Right ventricle myocardium inferior (tissue), 1 donor: ENCODE results near the gene AGPAT2. TPM values are rescaled to one million over a fixed set of nuclear protein-coding genes. Genes with fewer than 3 reads are reported as not detected.

Experiments
- ATAC-seq: fragments of 200-7000 bp; cut with Tn5 transposase; one replicate; pipeline ENCODE4 v1.9.1; 2020; ENCODE audit warnings: mild to moderate bottlenecking, moderate library complexity
- DNase-seq: peaks from one replicate; pipeline ENCODE4 v3.0.0; 2021; ENCODE audit errors: missing footprints
- intact Hi-C: fragments of 100-400 bp; cut with DNase I; formaldehyde crosslinking; loops from one replicate; pipeline ENCODE4 v1.11.0; 2022
- total RNA-seq: library from RNA; stranded (reverse); fragmentation: NEBNext Ultra II Directional; extraction: Animal tissue kit (Norgen Biotek cat#: 25700); gene quantifications from one replicate; pipeline ENCODE4 v1.2.1, GENCODE V29; 2021
- donor health status: DM: no; HTN: yes; CAD: no; lungs with severe emphysema.

AGPAT2 gene
- total RNA-seq, 1 donor from 2014 or later, result 57.9 TPM

GRCh38 chr9:136670576-136671253 is 16.5 kb downstream of the AGPAT2 start:
- intact Hi-C loops, result loop anchor here (5.0 kb wide), 1 partner anchor 47 kb away; no protein-coding TSS in a partner anchor
- ATAC-seq (no peak), DNase-seq (no peak)

- DNase-seq (no peak), ATAC-seq (no peak)
- intact Hi-C loops, result loop anchor here (5.0 kb wide), 1 partner anchor 47 kb away; no protein-coding TSS in a partner anchor
Observed at GRCh38 chr9:136669791-136670464, 17.3 kb downstream of the AGPAT2 start.

GRCh38 chr9:136668983-136669790 is 18.1 kb downstream of the AGPAT2 start:
- DNase-seq, result no peak
- intact Hi-C loops, result no loop called here
- no peak for ATAC-seq

- DNase-seq (peak; percentile 66), ATAC-seq (no peak)
- intact Hi-C loops, result no loop called here
Observed at GRCh38 chr9:136667940-136668760, 19.1 kb downstream of the AGPAT2 start.

- no peak for DNase-seq
- intact Hi-C loops, result no loop called here
- ATAC-seq, result no peak
Observed at GRCh38 chr9:136667214-136667939, 19.9 kb downstream of the AGPAT2 start.

- intact Hi-C loops, result no loop called here
- ATAC-seq (no peak), DNase-seq (peak; percentile 67)
Observed at GRCh38 chr9:136666372-136667213, 20.7 kb downstream of the AGPAT2 start.

GRCh38 chr9:136665704-136666371 is 21.4 kb downstream of the AGPAT2 start:
- DNase-seq (no peak), ATAC-seq (no peak)
- intact Hi-C loops, result no loop called here

- DNase-seq, result no peak
- no peak for ATAC-seq
- intact Hi-C loops, result no loop called here
Observed at GRCh38 chr9:136665111-136665703, 22.1 kb downstream of the AGPAT2 start.

GRCh38 chr9:136664000-136664915 is 23.0 kb downstream of the AGPAT2 start:
- intact Hi-C loops, result loop anchor here (2.0 kb wide), 1 partner anchor 19 kb away; no protein-coding TSS in a partner anchor
- no peak for ATAC-seq
- DNase-seq, result no peak

GRCh38 chr9:136662656-136663581 is 24.3 kb downstream of the AGPAT2 start, which contains the start of gene EGFL7:
Gene EGFL7 (plus strand): TSS chr9:136662916. CDS start chr9:136668283, 5,367 bp downstream.
- peak; percentile 73 for DNase-seq
- intact Hi-C loops, result loop anchor here (2.0 kb wide), 1 partner anchor 18 kb away; no protein-coding TSS in a partner anchor
- ATAC-seq, result peak; percentile 24

- intact Hi-C loops, result loop anchor here (2.0 kb wide), 1 partner anchor 17 kb away; no protein-coding TSS in a partner anchor
- no peak for ATAC-seq
- no peak for DNase-seq
Observed at GRCh38 chr9:136662326-136662655, 25.0 kb downstream of the AGPAT2 start.

GRCh38 chr9:136661641-136662325 is 25.5 kb downstream of the AGPAT2 start:
- no peak for ATAC-seq
- DNase-seq, result no peak
- intact Hi-C loops, result loop anchor here (2.0 kb wide), 1 partner anchor 17 kb away; no protein-coding TSS in a partner anchor

- DNase-seq (no peak), ATAC-seq (no peak)
- intact Hi-C loops, result no loop called here
Observed at GRCh38 chr9:136660971-136661550, 26.2 kb downstream of the AGPAT2 start.
